ENCODE results near the gene FBXO36.

GRCh38 chr2:230000118-230000841 is 78.0 kb downstream of the FBXO36 start:
- TF ChIP-seq EZH2 (IDR thresholded peaks at IDR 0.05; ENCODE audit: low read depth, unreplicated experiment) (no peak), CTCF (conservative IDR thresholded peaks at IDR 0.05; ENCODE audit: low read depth in 2 of 2) (no peak), POLR2AphosphoS5 (IDR thresholded peaks at IDR 0.05; ENCODE audit: low read depth) (no peak)
